MM.1S (cell line): ENCODE measurements around the gene TRAPPC1.
"Not testable (repeated sequence)": the region's sequence is repeated elsewhere in the genome, so short reads cannot be mapped to it uniquely, and the experiment has no call there.

Experiments
- DNase-seq: peaks from one replicate; pipeline ENCODE4 v3.0.0-alpha.2; 2015
- H2AFZ ChIP-seq: fragments of 300-600 bp; sonication (generic); 2 replicates; pipeline ENCODE4 v1.6.0; 2016; ENCODE audit warnings: antibody characterized with exemption, low read length
- H3F3A ChIP-seq: fragments of 300-600 bp; sonication (generic); 2 replicates; pipeline ENCODE4 v1.6.1; 2016; ENCODE audit warnings: mild to moderate bottlenecking, antibody characterized with exemption, low read length, moderate library complexity, mixed read lengths; ENCODE audit not compliant: insufficient read depth
- H3K27ac ChIP-seq: fragments of 300-600 bp; sonication (generic); 2 replicates; pipeline ENCODE4 v1.5.1; 2016; ENCODE audit warnings: mild to moderate bottlenecking, low read length
- H3K27me3 ChIP-seq: fragments of 300-600 bp; sonication (generic); replicated peaks from 2 replicates; pipeline ENCODE4 v1.6.0; 2016; ENCODE audit warnings: low read length; ENCODE audit not compliant: insufficient read depth
- H3K36me3 ChIP-seq: fragments of 300-600 bp; sonication (generic); replicated peaks from 2 replicates; pipeline ENCODE4 v1.6.1; 2016; ENCODE audit warnings: mild to moderate bottlenecking, low read length, mixed read lengths; ENCODE audit not compliant: insufficient read depth
- H3K4me1 ChIP-seq: fragments of 300-600 bp; sonication (generic); 2 replicates; pipeline ENCODE4 v1.6.1; 2016; ENCODE audit warnings: low read length, mixed read lengths
- H3K4me2 ChIP-seq: fragments of 300-600 bp; sonication (generic); 2 replicates; pipeline ENCODE4 v1.6.0; 2016; ENCODE audit warnings: low read depth, low read length
- H3K4me3 ChIP-seq: fragments of 300-600 bp; sonication (generic); 2 replicates; pipeline ENCODE4 v1.5.1; 2016; ENCODE audit warnings: low read length, mixed read lengths
- H3K79me2 ChIP-seq: fragments of 300-600 bp; sonication (generic); 2 replicates; pipeline ENCODE4 v1.6.1; 2016; ENCODE audit warnings: mixed run types, low read length, mixed read lengths
- H3K9ac ChIP-seq: fragments of 300-600 bp; sonication (generic); 2 replicates; pipeline ENCODE4 v1.6.1; 2016; ENCODE audit warnings: low read length, mixed read lengths
- H3K9me2 ChIP-seq: fragments of 300-600 bp; sonication (generic); replicated peaks from 2 replicates; pipeline ENCODE4 v1.6.1; 2016; ENCODE audit warnings: mild to moderate bottlenecking, low read length, mixed read lengths; ENCODE audit not compliant: insufficient read depth
- H3K9me3 ChIP-seq: fragments of 300-600 bp; sonication (generic); replicated peaks from 2 replicates; pipeline ENCODE4 v1.6.1; 2016; ENCODE audit warnings: mild to moderate bottlenecking, low read length, mixed read lengths; ENCODE audit not compliant: insufficient read depth
- H4K20me1 ChIP-seq: fragments of 300-600 bp; sonication (generic); 2 replicates; pipeline ENCODE4 v1.6.1; 2016; ENCODE audit warnings: mild to moderate bottlenecking, low read length, moderate library complexity, mixed read lengths; ENCODE audit not compliant: insufficient read depth
- CTCF ChIP-seq: fragments of 300-600 bp; sonication (generic); IDR thresholded peaks from 2 replicates; pipeline ENCODE4 v1.5.1; 2016; ENCODE audit warnings: antibody characterized with exemption, low read length, mixed read lengths
- EZH2 ChIP-seq: fragments of 300-600 bp; sonication (generic); optimal IDR thresholded peaks from 2 replicates; pipeline ENCODE3; 2017; ENCODE audit warnings: low read depth, mild to moderate bottlenecking, antibody characterized with exemption, low read length, mixed read lengths
- EZH2phosphoT487 ChIP-seq: fragments of 300-600 bp; sonication (generic); IDR thresholded peaks from 2 replicates; pipeline ENCODE4 v1.6.1; 2018; ENCODE audit warnings: antibody characterized with exemption, low read length

TRAPPC1 gene

GRCh38 chr17:7956228-7956965 is 24.7 kb upstream of the TRAPPC1 start:
- Histone ChIP-seq H3K9me3 (no peaks in the 10 kb centered on the region), H3K4me3 (no peak overlapping the region), H3K4me1 (peaks cover 5% of the 10 kb centered on the region), H3K4me2 (no peak overlapping the region), H3K79me2 (no peaks in the 10 kb centered on the region), H4K20me1 (no peaks in the 10 kb centered on the region), H3K36me3 (no peaks in the 10 kb centered on the region), H2AFZ (no peak overlapping the region), H3K27ac (no peak overlapping the region), H3F3A (no peaks in the 10 kb centered on the region), H3K9me2 (no peaks in the 10 kb centered on the region), H3K9ac (no peak overlapping the region), H3K27me3 (no peaks in the 10 kb centered on the region; the same call in 1 of the 2 replicates)
- no peak for DNase-seq
- TF ChIP-seq EZH2 (no peak), EZH2phosphoT487 (no peak), CTCF (no peak)

DNA sequence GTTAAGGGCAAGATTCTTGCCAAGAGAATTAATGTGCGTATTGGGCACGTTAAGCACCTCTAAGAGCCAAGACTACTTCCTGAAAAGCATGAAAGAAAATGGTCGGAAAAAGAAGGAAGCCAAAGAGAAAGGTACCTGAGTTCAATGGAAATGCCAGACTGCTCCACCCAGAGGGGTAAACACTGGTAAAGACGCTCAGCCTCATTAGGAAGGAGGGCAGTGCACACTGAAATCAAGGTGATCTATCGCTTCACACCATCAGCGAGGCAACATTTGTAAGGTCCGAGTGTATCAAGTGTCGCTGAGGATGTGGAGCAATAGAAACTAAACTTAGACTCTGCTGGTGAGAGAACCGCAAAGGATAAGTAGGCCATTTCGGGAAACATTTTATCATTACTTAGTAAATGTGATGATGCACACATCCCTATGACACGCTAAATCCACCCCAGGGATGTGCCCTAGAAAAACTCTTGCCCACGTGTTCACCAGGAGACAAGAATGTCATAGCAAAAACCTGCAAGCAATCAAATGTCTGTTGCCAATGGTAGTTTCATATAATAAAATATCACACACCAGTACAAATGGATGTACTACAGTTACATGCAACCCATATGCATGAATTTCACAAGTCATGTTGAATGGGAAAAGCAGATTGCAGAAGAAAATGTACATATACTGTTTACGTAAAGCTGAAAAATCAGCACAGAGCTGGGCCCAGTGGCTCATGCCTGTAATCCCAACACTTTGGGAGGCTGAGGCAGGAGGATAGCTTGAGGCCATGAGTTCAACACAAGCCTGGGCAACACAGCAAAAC is 23.9 kb upstream of the TRAPPC1 start:
- Histone ChIP-seq H3K4me2 (no peak overlapping the region), H3F3A (no peaks in the 10 kb centered on the region), H3K9me2 (no peaks in the 10 kb centered on the region), H3K9ac (no peak overlapping the region), H3K27ac (no peak overlapping the region), H3K4me3 (no peak overlapping the region), H3K79me2 (no peaks in the 10 kb centered on the region), H2AFZ (no peak overlapping the region), H3K27me3 (no peaks in the 10 kb centered on the region; the same call in 1 of the 2 replicates), H4K20me1 (no peaks in the 10 kb centered on the region), H3K9me3 (no peaks in the 10 kb centered on the region), H3K36me3 (no peaks in the 10 kb centered on the region), H3K4me1 (peaks cover 10% of the 10 kb centered on the region)
- no peak for TF ChIP-seq CTCF
- no peak for TF ChIP-seq EZH2phosphoT487
- no peak for TF ChIP-seq EZH2
- no peak for DNase-seq

GRCh38 chr17:7953266-7953665 is 21.5 kb upstream of the TRAPPC1 start:
- H3K27ac ChIP-seq, H3K9ac ChIP-seq, H3K9me3 ChIP-seq, H4K20me1 ChIP-seq, H2AFZ ChIP-seq, H3K79me2 ChIP-seq, H3K9me2 ChIP-seq, H3K4me2 ChIP-seq, H3K27me3 ChIP-seq, H3F3A ChIP-seq, H3K36me3 ChIP-seq, H3K4me3 ChIP-seq, DNase-seq: not testable (repeated sequence)
- H3K4me1 ChIP-seq = peaks cover 10% of the 10 kb centered on the region
